Measurements from ENCODE around the gene PSMB5. TPM values are rescaled to one million over a fixed set of nuclear protein-coding genes. Genes with fewer than 3 reads are reported as not detected.

Gene PSMB5
- total RNA-seq, 1 donor from 2014 or later = 289 TPM

GRCh38 chr14:23009939-23010726 lies 24.6 kb downstream of the PSMB5 start, which contains the start of gene C14orf93:
Gene C14orf93 (minus strand): TSS chr14:23010143. CDS start chr14:22999023, 11,120 bp downstream.
- H3K27me3 Mint-ChIP-seq (ENCODE audit: unreplicated experiment) = peaks cover 14% of the 10 kb centered on the region
- peak; percentile 82 for DNase-seq
- no peak for TF ChIP-seq CTCF (IDR thresholded peaks at IDR 0.05; ENCODE audit: partially characterized antibody, unreplicated experiment)
- peaks cover 17% of the 10 kb centered on the region for H3K9me3 Mint-ChIP-seq (ENCODE audit: unreplicated experiment)
- H3K4me3 Mint-ChIP-seq (ENCODE audit: unreplicated experiment) = peak within 1 kb of the TSS; percentile 88
- H3K4me1 Mint-ChIP-seq (ENCODE audit: low read depth, unreplicated experiment) = peaks cover 28% of the 10 kb centered on the region
- H3K36me3 Mint-ChIP-seq (ENCODE audit: unreplicated experiment) = no peaks in the 10 kb centered on the region
- peak within 1 kb of the TSS; percentile 97 for H3K27ac Mint-ChIP-seq (ENCODE audit: unreplicated experiment)

- peaks cover 30% of the 10 kb centered on the region for H3K4me1 Mint-ChIP-seq (ENCODE audit: low read depth, unreplicated experiment)
- H3K4me3 Mint-ChIP-seq (ENCODE audit: unreplicated experiment) = peak overlapping the region; percentile 88
- H3K36me3 Mint-ChIP-seq (ENCODE audit: unreplicated experiment) = no peaks in the 10 kb centered on the region
- DNase-seq = no peak
- TF ChIP-seq CTCF (IDR thresholded peaks at IDR 0.05; ENCODE audit: partially characterized antibody, unreplicated experiment) = no peak
- H3K9me3 Mint-ChIP-seq (ENCODE audit: unreplicated experiment) = peaks cover 16% of the 10 kb centered on the region
- H3K27ac Mint-ChIP-seq (ENCODE audit: unreplicated experiment) = peak overlapping the region; percentile 97
- peaks cover 14% of the 10 kb centered on the region for H3K27me3 Mint-ChIP-seq (ENCODE audit: unreplicated experiment)
Observed at GRCh38 chr14:23009483-23009938, 25.2 kb downstream of the PSMB5 start.

- H3K4me3 Mint-ChIP-seq (ENCODE audit: unreplicated experiment) = peak overlapping the region; percentile 88
- H3K9me3 Mint-ChIP-seq (ENCODE audit: unreplicated experiment) = peaks cover 16% of the 10 kb centered on the region
- no peak for DNase-seq
- no peaks in the 10 kb centered on the region for H3K36me3 Mint-ChIP-seq (ENCODE audit: unreplicated experiment)
- peaks cover 14% of the 10 kb centered on the region for H3K27me3 Mint-ChIP-seq (ENCODE audit: unreplicated experiment)
- peaks cover 30% of the 10 kb centered on the region for H3K4me1 Mint-ChIP-seq (ENCODE audit: low read depth, unreplicated experiment)
- peak overlapping the region; percentile 79 for H3K27ac Mint-ChIP-seq (ENCODE audit: unreplicated experiment)
- no peak for TF ChIP-seq CTCF (IDR thresholded peaks at IDR 0.05; ENCODE audit: partially characterized antibody, unreplicated experiment)
Observed at GRCh38 chr14:23008831-23009230, 25.9 kb downstream of the PSMB5 start.

GRCh38 chr14:23006544-23007419 lies 27.9 kb downstream of the PSMB5 start:
- TF ChIP-seq CTCF (IDR thresholded peaks at IDR 0.05; ENCODE audit: partially characterized antibody, unreplicated experiment) = no peak
- H3K36me3 Mint-ChIP-seq (ENCODE audit: unreplicated experiment) = no peaks in the 10 kb centered on the region
- H3K9me3 Mint-ChIP-seq (ENCODE audit: unreplicated experiment) = peaks cover 10% of the 10 kb centered on the region
- peak overlapping the region; percentile 99 for H3K27ac Mint-ChIP-seq (ENCODE audit: unreplicated experiment)
- peak overlapping the region; percentile 97 for H3K4me3 Mint-ChIP-seq (ENCODE audit: unreplicated experiment)
- peaks cover 9% of the 10 kb centered on the region for H3K27me3 Mint-ChIP-seq (ENCODE audit: unreplicated experiment)
- H3K4me1 Mint-ChIP-seq (ENCODE audit: low read depth, unreplicated experiment) = peaks cover 23% of the 10 kb centered on the region
- peak; percentile 92 for DNase-seq
